Smooth muscle cell (in vitro differentiated cells): Measurements from ENCODE around the gene DCUN1D3. TPM values are rescaled to one million over a fixed set of nuclear protein-coding genes. Genes with fewer than 3 reads are reported as not detected.

Experiments
- DNase-seq: peaks from one replicate; lab custom pipeline; 2025; ENCODE audit not compliant: unreplicated experiment; lab: John Stamatoyannopoulos, UW
- H2AFZ ChIP-seq: fragments of 200-600 bp; sonication (generic); 2 replicates; pipeline ENCODE4 v1.6.0; 2016; ENCODE audit warnings: antibody characterized with exemption, low read depth, mild to moderate bottlenecking
- H3F3A ChIP-seq: fragments of 200-600 bp; sonication (generic); 2 replicates; pipeline ENCODE4 v1.6.0; 2017; ENCODE audit warnings: antibody characterized with exemption, low read depth
- H3K27ac ChIP-seq: fragments of 200-600 bp; sonication (generic); 2 replicates; pipeline ENCODE4 v1.5.1; 2016; ENCODE audit warnings: low read depth, mild to moderate bottlenecking
- H3K27me3 ChIP-seq: fragments of 200-600 bp; sonication (generic); 2 replicates; pipeline ENCODE4 v1.6.1; 2016; ENCODE audit warnings: low read depth, mild to moderate bottlenecking
- H3K36me3 ChIP-seq: fragments of 200-600 bp; sonication (generic); 2 replicates; pipeline ENCODE4 v1.5.1; 2016; ENCODE audit warnings: low read depth
- H3K4me1 ChIP-seq: fragments of 200-600 bp; sonication (generic); 2 replicates; pipeline ENCODE4 v1.5.1; 2016; ENCODE audit warnings: low read depth
- H3K4me2 ChIP-seq: fragments of 200-600 bp; sonication (generic); 2 replicates; pipeline ENCODE4 v1.6.0; 2016; ENCODE audit warnings: mild to moderate bottlenecking
- H3K4me3 ChIP-seq: fragments of 200-600 bp; sonication (generic); 2 replicates; pipeline ENCODE4 v1.5.1; 2016; ENCODE audit warnings: mild to moderate bottlenecking
- H3K79me2 ChIP-seq: fragments of 200-600 bp; sonication (generic); 2 replicates; pipeline ENCODE4 v1.6.0; 2016; ENCODE audit warnings: low read depth, mild to moderate bottlenecking
- H3K9ac ChIP-seq: fragments of 200-600 bp; sonication (generic); 2 replicates; pipeline ENCODE4 v1.6.0; 2016; ENCODE audit warnings: low read depth
- H3K9me3 ChIP-seq: fragments of 200-600 bp; sonication (generic); replicated peaks from 2 replicates; pipeline ENCODE4 v1.5.1; 2016; ENCODE audit warnings: low read depth
- H4K20me1 ChIP-seq: fragments of 200-600 bp; sonication (generic); 2 replicates; pipeline ENCODE4 v1.6.0; 2016; ENCODE audit warnings: low read depth
- CTCF ChIP-seq: fragments of 200-600 bp; sonication (generic); IDR thresholded peaks from 2 replicates; pipeline ENCODE4 v1.5.1; 2017; ENCODE audit warnings: borderline replicate concordance, mild to moderate bottlenecking, antibody characterized with exemption; ENCODE audit not compliant: insufficient read depth, poor library complexity, severe bottlenecking
- WGBS: methylation state at CpG from one replicate; pipeline ENCODE4 v1.1.7; 2016; ENCODE audit warnings: low lambda C conversion rate; 5-methylcytosine and 5-hydroxymethylcytosine counted together
- polyA plus RNA-seq: library from polyadenylated mRNA; unstranded; fragments of >200 nt; fragmentation: Nextera tagmentation; extraction: Ambion mirVana; gene quantifications from 2 replicates; pipeline ENCODE4 v1.2.1, GENCODE V29; 2016
- total RNA-seq: library from RNA; depleted of rRNA; stranded (reverse); fragments of >200 nt; gene quantifications from 2 replicates; pipeline ENCODE4 v1.2.3, GENCODE V29; 2014

DCUN1D3 gene
- total and polyA plus RNA-seq, 2 experiments from 2014 or later = 12.6 to 37.8 TPM

GRCh38 chr16:20928774-20929411 lies 28.7 kb upstream of the DCUN1D3 start:
- no peak overlapping the region for H2AFZ ChIP-seq
- WGBS = 95% methylated on average over 5 of the region's 5 CpGs

GRCh38 chr16:20925751-20926150 lies 25.6 kb upstream of the DCUN1D3 start:
- no peak for DNase-seq
- no peaks in the 10 kb centered on the region for H3K9me3 ChIP-seq

More at GRCh38 chr16:20928774-20929411, 28.7 kb upstream of the DCUN1D3 start:
- no peaks in the 10 kb centered on the region for H3K4me1 ChIP-seq
- H3K9me3 ChIP-seq = no peaks in the 10 kb centered on the region
- no peaks in the 10 kb centered on the region for H3K36me3 ChIP-seq
- H3K4me2 ChIP-seq = no peak overlapping the region
- no peaks in the 10 kb centered on the region for H3K79me2 ChIP-seq
- no peak overlapping the region for H3K27ac ChIP-seq
- H3K4me3 ChIP-seq = no peak overlapping the region
- H4K20me1 ChIP-seq = no peaks in the 10 kb centered on the region
- H3K27me3 ChIP-seq = no peaks in the 10 kb centered on the region
- DNase-seq = no peak
- H3F3A ChIP-seq = peaks cover 4% of the 10 kb centered on the region
- H3K9ac ChIP-seq = no peak overlapping the region
- TF ChIP-seq CTCF = no peak

GRCh38 chr16:20923876-20924275 lies 23.7 kb upstream of the DCUN1D3 start:
- WGBS = 97% methylated on average over 3 of the region's 3 CpGs
- Histone ChIP-seq H3K9ac (no peak overlapping the region), H3K9me3 (no peaks in the 10 kb centered on the region), H2AFZ (no peak overlapping the region), H3K27ac (no peak overlapping the region), H3F3A (no peaks in the 10 kb centered on the region), H3K79me2 (no peaks in the 10 kb centered on the region), H3K4me3 (no peak overlapping the region), H4K20me1 (no peaks in the 10 kb centered on the region), H3K27me3 (no peaks in the 10 kb centered on the region), H3K36me3 (no peaks in the 10 kb centered on the region), H3K4me2 (no peak overlapping the region), H3K4me1 (peaks cover 4% of the 10 kb centered on the region)
- no peak for TF ChIP-seq CTCF
- DNase-seq = no peak

More at GRCh38 chr16:20925751-20926150, 25.6 kb upstream of the DCUN1D3 start:
- Histone ChIP-seq H3K79me2 (no peaks in the 10 kb centered on the region), H2AFZ (no peak overlapping the region), H3K4me1 (no peaks in the 10 kb centered on the region), H3K4me2 (no peak overlapping the region), H3K9ac (no peak overlapping the region), H3F3A (peaks cover 4% of the 10 kb centered on the region), H3K27me3 (no peaks in the 10 kb centered on the region), H3K4me3 (no peak overlapping the region), H3K27ac (no peak overlapping the region), H3K36me3 (no peaks in the 10 kb centered on the region), H4K20me1 (no peaks in the 10 kb centered on the region)
- 95% methylated on average over 1 of the region's 1 CpG for WGBS
- TF ChIP-seq CTCF = no peak

- no peak overlapping the region for H3K4me2 ChIP-seq
- no peak for TF ChIP-seq CTCF
- H3K27ac ChIP-seq = no peak overlapping the region
- H3K36me3 ChIP-seq = no peaks in the 10 kb centered on the region
- peaks cover 10% of the 10 kb centered on the region for H3K4me1 ChIP-seq
- 100% methylated on average over 2 of the region's 2 CpGs for WGBS
- H3K9me3 ChIP-seq = no peaks in the 10 kb centered on the region
- H3F3A ChIP-seq = no peaks in the 10 kb centered on the region
- no peak for DNase-seq
- H3K27me3 ChIP-seq = no peaks in the 10 kb centered on the region
- no peaks in the 10 kb centered on the region for H4K20me1 ChIP-seq
- no peaks in the 10 kb centered on the region for H3K79me2 ChIP-seq
- H3K4me3 ChIP-seq = no peak overlapping the region
- no peak overlapping the region for H3K9ac ChIP-seq
- H2AFZ ChIP-seq = no peak overlapping the region
Observed at GRCh38 chr16:20920799-20921198, 20.6 kb upstream of the DCUN1D3 start.
